Activated T-helper 1 cell treated with anti-CD3 and anti-CD28 coated beads, Interleukin-2, amount 50 U/mL, for 16 hours (primary cell): ENCODE results near the gene TMED9.

Experiments
- DNase-seq, 2 donors: peaks; one replicate each; pipeline ENCODE4 v3.0.0-alpha.2; 2020; ENCODE audit warnings: low read depth in 1 of 2, low spot score in 1 of 2

Gene TMED9

DNA sequence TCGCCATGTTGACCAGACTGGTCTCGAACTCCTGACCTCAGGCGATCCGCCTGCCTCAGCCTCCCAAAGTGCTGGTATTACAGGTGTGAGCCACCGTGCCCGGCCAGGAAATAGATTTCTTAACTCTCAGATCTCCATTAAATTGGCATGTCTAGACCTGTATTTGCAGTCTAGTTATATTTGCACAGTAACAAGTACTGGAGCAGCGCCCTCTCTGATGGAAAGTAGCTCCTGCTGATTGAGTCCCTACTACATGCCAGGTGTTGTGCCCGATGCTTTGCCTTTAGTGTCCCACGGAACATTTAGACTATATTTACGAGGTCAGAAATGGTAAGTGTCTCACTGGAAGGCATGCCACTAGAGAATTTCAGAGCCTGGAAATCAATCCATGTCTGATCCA is 15.8 kb upstream of the TMED9 start:
- no peak for DNase-seq

DNA sequence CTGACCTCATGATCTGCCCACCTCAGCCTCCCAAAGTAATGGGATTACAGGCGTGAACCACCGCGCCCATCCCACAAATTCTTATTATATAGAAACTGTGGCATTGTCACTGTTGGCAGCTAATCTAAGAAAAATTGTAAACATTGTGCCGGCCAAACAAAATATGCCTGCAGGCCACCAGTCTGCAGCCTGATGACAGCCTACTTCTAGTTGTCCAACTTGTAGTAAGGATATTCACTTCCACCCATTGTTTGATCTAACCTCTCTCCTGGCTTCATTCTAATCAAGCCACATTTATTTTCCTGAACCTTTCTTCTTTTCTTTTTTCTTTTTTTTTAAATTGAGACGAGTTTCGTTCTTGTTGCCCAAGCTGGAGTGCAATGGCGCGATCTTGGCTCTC is 13.7 kb upstream of the TMED9 start:
- DNase-seq, result no peak

DNA sequence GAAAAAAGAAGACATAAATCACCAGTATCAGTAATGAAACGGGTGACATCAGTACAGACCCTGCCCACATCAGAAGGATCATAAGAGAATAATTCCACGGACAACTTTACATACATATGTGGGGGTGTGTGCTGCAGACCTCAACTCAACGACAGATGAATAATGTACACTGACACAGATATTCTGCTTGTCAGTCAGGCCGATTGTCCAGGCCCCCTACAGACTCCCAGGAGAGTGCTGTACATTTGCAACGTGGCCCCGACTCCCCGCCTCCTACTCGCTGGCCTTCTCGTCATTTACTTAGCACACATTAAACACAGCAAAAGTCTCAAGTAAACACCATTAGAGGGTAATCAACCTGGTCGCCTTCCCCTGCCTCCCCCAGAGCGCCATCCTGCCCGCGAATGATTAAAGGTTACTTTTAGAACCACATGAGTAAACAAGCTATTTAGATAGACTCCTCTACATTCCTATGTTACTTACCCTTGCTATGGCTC is 3.5 kb upstream of the TMED9 start:
- DNase-seq, result no peak

DNA sequence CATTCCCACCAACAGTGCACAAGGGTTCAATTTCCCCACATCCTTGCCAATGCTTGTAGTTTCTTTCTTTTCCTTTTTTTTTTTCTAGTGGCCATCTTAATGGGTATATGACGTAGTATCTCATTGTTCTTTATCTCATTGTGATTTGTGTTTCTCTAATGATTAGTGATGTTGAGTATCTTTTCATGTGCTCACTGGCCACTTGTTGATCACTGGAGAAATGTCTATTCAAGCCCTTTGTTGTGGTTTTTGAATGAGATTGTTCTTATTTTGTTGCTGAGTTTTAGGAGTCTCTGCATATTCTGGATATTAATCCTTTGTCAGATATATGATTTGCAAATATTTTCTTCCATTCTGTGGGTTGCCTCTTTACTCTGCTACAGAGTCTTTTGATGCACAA is 1.6 kb upstream of the TMED9 start:
- DNase-seq, result no peak

DNA sequence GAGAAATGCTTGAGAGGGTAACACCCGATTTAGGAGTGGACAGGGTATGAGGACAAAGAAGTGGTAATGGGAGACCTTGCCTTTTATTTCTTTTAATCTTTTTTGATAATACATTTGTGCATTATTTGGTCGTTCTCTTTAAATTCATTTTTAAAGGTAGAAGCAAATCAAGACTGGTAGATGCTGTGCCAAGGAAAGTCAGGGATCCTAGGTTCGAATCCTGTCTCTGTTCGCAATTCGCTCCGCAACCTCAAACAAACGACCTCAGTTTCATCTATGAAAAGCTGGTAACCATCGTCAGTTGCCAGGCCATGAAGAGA is 353 bp upstream of the TMED9 start:
- no peak for DNase-seq

DNA sequence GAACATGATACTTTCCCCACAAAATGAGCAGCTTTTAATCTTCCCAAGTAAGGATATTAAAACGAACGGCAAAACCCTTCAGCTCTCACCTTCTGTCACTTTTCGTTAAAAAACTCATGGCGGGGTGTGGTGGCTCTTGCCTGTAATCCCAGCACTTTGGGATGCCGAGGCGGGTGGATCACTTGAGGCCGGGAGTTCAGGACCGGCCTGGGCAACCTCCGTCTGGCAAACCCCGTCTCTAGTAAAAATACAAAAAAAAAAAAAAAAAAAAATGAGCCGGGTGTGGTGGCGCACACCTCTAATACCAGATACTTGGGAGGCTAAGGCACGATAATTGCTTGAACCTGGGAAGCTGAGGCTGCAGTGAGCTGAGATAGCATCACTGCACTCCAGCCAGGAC is 902 bp downstream of the TMED9 start:
- DNase-seq, result no peak

DNA sequence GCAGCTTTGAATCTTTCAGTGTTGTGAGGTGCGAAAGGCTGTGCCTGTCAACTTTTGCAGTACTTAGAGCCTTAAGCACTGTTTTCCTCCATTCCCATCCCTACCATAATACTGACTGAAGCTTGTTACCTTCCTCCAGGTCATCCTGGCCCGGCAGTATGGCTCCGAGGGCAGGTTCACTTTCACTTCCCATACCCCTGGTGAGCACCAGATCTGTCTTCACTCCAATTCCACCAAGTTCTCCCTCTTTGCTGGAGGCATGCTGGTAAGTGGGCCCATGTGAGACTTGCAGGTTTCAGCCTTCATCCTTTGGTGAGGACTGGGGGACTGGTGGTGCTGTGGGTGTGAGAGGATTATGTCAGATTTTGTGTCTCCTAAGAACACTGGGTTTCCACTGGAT is 1.5 kb downstream of the TMED9 start:
- DNase-seq, result no peak

DNA sequence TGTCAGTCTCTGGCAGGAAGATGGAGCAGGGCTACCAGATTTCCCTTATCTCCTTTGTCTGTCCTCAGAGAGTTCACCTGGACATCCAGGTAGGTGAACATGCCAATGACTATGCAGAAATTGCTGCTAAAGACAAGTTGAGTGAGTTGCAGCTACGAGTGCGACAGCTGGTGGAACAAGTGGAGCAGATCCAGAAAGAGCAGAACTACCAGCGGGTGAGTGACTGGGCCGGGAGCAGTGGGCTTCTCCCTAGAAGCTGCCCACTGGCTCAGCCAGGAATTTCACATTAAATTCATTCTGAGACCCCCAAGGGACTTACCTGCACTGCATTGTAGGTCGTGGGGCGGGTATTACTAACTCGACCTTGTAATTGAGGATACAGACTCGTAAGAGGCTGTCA is 2.1 kb downstream of the TMED9 start:
- DNase-seq, result no peak

DNA sequence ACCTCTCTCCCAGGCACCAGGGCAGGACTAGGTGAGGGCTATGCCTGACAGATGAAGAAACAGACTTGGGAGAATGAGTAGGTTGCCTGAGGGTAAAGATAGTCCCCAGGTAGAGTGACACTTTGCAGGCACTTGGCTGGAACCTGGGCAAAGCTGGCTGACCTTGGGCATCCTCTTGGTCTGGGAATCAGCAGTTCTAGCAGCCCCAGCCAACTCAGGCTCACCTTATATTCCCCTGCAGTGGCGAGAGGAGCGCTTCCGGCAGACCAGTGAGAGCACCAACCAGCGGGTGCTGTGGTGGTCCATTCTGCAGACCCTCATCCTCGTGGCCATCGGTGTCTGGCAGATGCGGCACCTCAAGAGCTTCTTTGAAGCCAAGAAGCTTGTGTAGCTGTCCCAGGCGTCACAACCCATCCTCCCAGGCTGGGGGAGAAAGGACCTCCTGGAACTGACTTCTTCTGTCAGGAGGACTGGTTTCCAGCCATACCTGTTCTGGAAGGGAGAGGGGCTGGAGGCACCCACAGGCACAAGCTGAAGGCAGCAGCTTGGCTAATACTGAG is 3.1 kb downstream of the TMED9 start:
- DNase-seq, result no peak

DNA sequence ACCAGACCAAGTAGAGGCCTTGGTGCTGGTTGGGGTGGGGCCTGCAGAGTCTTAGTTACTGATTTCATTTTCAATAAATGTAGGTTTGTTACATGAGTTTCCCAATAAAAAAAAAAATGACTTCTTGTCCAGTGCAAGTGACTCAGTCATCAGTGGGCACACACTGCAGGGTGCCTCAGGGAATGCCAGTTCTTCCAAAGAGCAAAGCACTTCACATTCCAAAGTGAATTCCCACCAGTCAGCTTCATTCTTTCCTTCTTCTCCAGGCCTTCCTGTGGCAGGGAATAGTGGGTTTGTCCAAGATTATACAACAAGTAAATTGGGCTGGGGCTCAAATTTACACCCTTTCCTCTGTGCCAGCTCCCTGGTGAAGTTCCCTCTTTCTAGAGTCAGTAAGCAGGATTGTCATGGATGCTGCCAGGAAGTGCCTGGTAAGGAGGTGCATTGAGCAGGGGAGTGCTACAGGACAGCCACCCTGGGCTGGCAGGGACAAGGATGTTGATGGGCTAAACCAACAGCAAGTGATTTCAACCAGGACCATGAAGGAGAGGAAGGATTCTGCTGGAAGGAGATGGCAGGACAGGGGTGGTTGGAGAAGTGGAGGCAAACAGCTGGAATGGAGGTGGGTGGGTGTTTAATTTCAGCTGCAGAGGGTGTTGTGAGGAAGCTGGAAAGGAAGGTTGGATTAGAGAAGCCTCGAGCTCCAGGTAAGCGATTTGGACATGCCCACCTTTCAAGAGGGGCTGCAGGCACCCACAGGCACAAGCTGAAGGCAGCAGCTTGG is 4.2 kb downstream of the TMED9 start:
- DNase-seq, result no peak

DNA sequence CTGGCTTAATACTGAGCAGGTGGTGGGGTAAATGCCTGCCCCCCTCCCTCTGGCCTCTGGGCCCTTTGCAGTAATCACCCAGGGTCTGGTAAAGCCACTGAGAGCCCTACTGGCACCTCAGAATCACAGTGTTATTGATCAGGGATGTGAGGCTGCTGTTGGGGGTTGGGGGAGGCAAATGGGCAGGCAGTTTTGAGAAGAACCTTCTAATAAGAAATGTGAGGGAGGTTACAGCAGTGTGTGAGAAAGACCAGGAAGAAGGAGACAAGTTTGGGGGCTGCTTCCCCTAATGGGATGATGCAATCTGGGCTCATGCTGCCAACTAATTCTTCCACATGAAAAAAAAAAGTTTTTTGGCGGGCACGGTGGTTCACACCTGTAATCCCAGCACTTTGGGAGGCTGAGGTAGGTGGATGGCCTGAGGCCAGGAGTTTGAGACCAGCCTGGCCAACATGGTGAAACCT is 4.8 kb downstream of the TMED9 start:
- DNase-seq, result no peak

DNA sequence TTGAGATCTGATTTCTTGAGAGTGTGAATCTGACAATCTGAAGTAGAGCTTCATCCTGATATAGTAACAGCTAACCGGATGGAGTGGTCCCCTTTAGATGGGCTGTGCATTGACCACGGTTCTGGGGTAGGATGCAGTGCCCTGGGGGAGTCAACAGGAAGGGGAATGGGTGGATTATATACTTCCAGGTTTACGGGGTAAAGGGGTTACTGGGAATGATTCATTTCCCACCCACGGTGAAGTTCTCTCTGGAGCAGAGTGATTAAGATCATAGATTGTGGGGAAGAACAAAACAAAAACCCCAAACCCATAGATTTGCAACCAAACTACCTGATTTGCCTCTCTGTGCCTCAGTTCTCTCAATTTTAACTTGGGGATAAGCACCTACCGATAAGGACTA is 6.5 kb downstream of the TMED9 start:
- DNase-seq, result no peak

DNA sequence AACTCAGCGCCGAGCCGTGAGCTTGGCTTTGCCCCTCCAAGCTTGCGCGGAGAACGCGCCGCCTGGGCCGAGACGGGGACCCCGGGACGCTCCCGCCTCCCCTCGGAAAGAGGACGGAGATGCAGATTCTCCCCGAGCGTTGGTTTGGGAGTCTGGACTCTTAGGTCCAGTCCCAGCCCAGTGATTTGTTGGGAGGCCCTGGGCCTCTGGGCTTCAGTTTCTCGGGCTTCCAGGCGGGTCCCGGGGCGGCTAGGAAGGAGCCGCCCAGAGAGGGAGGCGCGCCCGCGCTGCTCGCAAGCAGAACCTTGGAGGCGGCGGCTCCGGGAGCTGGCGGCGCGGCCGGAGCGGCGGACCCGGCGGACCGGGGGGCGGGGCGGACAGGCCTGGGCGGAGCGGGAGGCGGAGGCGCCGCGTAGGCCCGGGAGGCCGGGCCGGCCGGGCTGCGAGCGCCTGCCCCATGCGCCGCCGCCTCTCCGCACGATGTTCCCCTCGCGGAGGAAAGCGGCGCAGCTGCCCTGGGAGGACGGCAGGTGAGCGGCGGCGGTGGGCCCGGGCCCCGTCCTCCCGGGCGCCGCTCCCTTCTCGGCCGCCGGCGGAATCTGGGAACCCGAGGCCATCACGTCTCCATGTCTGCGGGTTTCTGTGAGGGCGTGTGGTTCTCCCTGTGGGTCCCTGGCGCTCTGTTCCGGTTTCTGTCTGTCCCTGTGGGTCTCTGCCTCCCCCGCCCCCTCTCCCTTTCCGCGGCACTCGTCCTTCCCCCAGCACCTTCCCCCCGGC is 7.9 kb downstream of the TMED9 start, which contains the start of gene B4GALT7:
Gene B4GALT7, plus strand, starts transcription at position 402 of the 777 bp plus-strand sequence. Its CDS starts 79 bp downstream, at position 481.
- DNase-seq, result peak; percentile 77 to 82

DNA sequence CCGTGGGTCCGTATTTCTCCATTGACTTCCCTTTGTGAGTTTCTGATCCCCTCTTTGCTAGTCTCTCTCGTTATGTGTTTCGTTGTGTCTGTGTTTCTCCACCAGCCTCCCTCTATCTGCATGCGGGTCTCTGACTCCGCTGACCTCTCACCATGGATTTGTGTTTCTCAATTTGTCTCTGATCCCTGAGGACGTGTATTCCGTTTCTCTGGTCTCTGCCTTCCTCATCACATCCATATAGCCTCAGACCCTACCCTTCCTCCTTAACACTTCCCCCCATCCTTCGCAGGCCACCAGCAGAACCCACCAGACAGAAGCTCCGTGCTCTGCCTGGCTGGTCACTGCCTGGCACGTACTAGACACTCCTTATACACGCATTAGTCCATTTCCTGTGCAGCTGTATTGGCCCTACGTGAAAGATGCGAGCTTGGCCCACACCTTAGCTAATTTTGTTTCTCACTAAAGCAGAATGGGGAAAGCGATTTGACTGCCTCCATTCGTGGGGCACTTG is 8.6 kb downstream of the TMED9 start:
- DNase-seq, result no peak

DNA sequence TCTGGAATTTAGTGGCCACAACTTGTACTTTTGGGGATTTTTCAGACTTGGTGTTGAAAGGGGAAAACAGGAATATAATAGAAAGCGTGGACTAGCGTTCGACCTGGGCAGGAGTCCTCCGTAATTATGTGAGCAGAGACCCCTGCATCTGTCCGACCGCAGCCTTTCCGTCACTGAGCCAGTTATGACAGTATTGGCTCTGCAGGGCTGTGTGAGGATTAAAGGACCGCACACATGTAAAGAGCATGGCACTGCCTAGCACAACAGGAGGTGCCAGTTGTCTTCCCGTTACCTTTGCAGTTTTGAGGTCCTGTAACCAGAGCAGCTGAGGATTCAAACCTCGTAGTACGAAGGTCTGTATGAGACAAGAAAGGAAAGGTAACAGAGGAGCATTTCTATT is 9.1 kb downstream of the TMED9 start:
- DNase-seq, result no peak

DNA sequence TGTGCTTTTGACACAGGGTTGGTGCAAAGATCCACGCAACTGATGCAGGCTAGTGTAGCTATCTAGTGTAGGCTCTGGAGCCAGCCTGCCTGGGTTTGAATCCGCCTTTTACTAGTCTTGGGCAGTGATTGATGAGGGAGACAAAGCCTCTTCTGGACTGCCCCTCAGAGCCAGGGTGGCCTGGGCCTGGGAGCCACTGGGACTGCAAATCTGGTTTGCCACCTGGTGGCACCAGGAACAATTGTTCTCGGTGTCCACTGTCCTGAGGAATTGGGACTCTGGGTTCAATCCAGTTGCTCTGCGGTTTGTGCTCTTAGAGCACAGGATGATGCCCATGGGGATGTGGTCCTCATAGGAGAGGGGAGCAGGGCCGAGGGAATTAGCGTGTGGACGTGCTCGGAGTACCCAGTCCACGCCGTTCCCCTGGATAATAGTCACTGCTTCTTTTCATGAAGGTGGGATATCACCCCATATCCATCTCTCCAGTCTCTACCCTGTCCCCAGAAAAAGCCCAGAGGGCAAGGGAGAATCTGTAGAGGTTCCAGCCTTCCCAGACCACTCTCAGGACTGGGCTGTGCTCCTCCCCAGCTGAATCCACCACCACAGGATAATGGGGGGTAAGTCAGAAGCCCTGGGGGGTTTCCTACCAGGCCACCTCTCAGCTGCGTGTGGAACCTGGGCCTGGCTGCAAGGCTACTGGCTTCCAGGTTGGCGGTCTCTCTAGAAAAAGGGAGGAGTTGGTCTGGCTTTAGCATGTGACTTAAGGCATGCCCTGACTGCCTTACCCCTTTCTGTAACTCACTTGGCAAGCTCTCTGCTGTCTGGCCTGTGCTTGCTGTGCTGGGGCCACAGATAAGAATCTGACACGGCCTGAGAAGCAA is 9.8 kb downstream of the TMED9 start:
- no peak for DNase-seq

DNA sequence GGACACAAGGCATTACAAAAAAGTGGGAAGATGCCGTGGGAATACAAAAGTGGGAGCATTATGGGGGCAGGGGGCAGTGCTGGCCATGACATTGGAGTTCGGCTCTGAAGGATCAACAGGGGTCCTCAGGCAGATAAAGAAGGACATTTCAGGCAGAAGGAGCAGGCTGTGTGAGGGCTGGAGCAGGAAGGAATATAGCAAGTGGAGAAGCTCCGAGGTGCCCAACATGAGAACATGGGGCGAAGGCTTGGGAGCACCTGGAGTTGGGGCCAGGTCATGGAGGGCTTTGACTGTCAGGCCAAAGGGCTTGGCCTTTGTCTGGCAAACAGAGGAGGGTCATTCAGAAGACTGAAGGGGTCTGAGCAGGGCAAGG is 10.4 kb downstream of the TMED9 start:
- no peak for DNase-seq

DNA sequence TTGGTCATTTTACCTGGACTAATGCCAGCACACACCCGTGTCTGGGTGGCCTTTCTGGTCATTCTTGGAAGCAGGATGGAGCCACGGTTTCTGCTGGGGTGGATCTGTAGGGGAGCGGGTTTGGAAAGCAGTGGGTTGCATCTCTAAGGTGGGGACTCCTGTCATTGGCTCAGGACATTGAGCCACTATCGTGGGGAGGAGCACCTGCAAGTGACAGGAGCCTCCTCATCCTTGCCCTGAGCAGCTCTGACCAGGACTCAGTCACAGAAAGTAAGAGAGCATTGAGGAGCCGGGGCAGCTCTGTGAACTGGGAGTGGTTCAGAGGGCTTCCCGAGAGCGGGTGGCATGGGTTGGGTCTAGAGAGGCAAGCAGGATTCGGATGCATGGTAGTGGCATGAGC is 11.6 kb downstream of the TMED9 start:
- no peak for DNase-seq

DNA sequence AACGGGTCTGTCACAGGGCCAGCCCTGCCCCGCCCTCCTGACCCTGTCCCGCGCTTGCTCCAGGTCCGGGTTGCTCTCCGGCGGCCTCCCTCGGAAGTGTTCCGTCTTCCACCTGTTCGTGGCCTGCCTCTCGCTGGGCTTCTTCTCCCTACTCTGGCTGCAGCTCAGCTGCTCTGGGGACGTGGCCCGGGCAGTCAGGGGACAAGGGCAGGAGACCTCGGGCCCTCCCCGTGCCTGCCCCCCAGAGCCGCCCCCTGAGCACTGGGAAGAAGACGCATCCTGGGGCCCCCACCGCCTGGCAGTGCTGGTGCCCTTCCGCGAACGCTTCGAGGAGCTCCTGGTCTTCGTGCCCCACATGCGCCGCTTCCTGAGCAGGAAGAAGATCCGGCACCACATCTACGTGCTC is 12.1 kb downstream of the TMED9 start:
- DNase-seq, result no peak

DNA sequence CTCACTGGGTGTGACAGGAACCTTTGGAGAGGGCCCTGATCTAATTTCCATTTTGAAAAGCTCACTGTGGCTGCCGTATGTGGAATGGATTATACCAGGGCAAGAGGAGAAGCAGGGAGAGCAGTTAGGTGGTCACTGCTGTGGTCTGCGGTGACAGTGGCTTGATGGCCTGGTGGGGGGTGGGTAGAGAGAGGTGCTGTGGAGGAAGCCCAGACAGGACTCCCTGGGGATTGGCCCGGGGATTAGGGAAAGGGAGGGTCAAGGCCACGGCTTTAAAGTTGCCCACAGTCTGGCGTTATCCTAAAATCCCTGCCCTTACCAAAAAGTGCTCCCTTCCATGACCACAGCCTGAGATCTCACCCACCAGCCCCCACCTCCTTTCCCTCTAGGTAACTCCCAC is 12.7 kb downstream of the TMED9 start:
- no peak for DNase-seq

DNA sequence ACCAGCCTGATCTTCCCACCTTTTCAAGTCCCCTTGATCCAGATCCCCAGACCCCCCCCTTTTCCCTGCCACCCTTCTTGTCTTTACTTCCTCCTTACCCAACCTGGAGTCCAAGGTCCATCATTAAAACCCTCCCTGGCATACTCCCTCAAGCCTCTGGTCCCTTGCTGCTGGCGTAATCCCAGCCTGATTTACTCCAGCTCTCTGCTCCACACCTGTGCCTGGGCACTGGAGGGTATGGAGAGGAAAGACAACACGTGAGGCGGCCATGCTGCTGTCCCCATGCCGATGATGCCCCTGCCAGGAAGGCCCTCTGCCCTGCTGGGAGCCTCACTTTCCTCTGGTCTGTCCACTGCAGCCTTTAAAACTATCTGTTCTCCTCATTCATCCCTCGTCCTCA is 13.1 kb downstream of the TMED9 start:
- no peak for DNase-seq
